ENCODE data around the gene TMEM59L.

GRCh38 chr19:18648973-18649315, 36.3 kb downstream of the TMEM59L start:
- TF ChIP-seq ZNF678 (CRISPR knock-in tag; IDR thresholded peaks at IDR 0.05) (no peak), SMAD3 (CRISPR knock-in tag; IDR thresholded peaks at IDR 0.05) (no peak), ZNF256 (CRISPR knock-in tag; conservative IDR thresholded peaks at IDR 0.05) (no peak), DDIT3 (CRISPR knock-in tag; IDR thresholded peaks at IDR 0.05) (no peak), CREB1 (IDR thresholded peaks at IDR 0.05) (no peak), CREB1 (CRISPR knock-in tag; IDR thresholded peaks at IDR 0.05) (no peak), UBTF (CRISPR knock-in tag; IDR thresholded peaks at IDR 0.05) (no peak), CEBPG (CRISPR knock-in tag; IDR thresholded peaks at IDR 0.05) (no peak), CTCF (CRISPR knock-in tag; IDR thresholded peaks at IDR 0.05) (no peak)
